NCI-H1092 treated with DMSO at 0.1 percent for 48 hours (cell line): ENCODE measurements around the gene ILKAP.

Source experiments
- DNase-seq: peaks from one replicate; lab custom pipeline; 2025; lab: John Stamatoyannopoulos, UW

The ILKAP gene

DNA sequence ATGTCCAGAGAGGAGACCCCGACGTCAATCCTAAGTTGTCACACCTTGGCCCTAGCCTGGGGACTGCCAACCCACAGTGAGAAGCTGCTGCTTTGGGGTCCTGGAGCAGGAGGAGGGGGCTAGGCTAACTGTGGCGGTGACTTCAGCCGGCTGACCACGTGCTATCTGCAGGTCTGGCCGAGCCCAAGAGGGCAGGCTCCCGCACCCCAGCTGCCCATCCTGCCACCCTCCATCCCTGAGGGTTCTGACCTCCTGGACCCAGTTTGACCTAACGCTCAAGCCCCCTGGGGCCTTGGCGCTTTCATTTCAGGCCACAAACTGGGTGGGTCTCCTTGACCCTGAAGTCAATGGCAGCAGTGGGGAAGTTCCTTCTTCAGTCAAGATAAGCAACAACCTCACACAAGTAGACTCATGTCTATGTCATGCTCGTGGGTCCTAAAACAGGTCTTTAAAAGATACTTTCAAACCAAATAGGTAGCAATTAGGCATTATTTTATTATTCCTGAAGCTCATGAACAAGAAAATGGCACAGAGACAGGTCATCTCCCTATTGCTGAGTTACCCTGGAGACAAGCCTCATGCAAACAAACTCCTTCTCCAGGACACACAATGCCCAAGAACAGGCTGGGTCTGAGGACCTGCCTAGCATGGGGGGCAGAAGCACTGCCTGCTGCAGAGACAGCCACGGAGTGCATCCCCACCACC, 34.1 kb upstream of the ILKAP start:
- no peak for DNase-seq

DNA sequence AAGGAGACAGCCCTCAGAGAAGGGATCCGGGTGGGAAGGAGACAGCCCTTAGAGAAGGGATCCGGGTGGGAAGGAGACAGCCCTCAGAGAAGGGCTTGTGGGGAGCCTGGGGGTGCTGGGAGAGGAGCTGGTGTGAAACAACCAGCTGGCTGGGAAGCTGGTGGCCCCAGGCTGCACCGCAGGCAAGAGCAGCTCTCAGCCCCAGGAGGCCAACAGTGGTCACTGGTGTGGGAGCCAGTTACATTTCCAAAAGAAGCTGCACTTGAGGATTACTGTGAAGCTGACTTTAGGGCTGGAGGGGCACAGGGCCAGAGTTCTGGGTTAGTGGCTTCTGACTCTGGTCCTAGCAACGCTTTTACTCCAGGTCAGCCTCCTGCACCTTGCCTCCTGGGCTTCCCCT, 33.1 kb upstream of the ILKAP start:
- no peak for DNase-seq

DNA sequence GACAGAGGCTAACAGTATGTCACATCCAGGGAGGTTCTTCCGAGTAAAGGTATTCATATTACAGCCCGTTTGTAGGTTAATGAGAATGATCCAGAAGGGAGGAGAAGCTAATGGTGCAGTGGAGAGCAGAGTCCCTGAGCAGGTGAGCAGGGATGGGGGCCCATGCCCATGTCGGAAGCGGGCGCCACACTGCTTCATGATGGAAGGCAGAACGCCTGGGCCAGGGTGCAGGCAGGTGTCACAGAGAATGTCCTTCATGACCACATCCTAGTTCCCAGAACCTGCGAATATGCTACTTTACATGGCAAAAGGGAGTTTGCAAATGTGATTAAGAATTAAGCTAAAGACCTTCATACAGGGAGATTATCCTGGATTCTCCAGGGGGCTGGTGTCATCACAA, 32.4 kb upstream of the ILKAP start:
- no peak for DNase-seq

DNA sequence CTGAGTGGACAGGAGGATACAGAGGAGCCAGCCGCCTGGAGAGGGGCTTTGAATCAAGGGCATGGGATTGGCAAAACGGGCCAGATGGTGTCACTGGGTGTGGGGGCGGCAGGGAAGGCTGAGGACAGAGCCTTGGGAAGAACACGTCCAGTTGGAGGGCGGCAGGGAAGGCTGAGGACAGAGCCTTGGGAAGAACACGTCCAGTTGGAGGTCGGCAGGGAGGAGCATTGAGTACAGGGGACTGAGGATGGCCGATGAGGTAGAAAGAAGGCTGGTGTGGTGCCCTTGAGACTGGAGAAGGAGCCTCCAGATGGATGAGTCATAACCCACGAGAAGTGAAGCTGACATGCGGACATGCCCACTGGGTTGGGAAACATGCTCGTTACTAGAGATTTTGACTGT, 31.8 kb upstream of the ILKAP start:
- no peak for DNase-seq

DNA sequence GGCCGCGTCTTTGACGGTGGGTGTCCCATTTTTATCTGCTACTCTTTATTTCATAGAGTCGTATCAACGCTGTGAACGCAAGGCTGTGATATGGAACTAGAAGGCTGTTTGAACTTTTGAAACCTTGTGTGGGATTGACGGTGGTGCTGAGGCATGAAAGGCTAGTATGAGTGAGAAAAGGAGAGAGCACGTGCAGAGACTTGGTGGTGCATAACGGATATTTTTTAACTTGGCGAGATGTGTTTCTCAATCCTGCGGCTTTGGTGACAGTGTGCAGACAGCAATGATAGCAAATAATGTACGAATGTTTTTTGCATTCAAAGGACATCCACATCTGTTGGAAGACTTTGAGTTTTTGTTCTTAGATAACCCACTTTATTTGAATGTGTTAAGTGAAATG, 30.1 kb upstream of the ILKAP start:
- no peak for DNase-seq

GRCh38 chr2:238231809-238232208, 28.3 kb upstream of the ILKAP start:
- DNase-seq = no peak

DNA sequence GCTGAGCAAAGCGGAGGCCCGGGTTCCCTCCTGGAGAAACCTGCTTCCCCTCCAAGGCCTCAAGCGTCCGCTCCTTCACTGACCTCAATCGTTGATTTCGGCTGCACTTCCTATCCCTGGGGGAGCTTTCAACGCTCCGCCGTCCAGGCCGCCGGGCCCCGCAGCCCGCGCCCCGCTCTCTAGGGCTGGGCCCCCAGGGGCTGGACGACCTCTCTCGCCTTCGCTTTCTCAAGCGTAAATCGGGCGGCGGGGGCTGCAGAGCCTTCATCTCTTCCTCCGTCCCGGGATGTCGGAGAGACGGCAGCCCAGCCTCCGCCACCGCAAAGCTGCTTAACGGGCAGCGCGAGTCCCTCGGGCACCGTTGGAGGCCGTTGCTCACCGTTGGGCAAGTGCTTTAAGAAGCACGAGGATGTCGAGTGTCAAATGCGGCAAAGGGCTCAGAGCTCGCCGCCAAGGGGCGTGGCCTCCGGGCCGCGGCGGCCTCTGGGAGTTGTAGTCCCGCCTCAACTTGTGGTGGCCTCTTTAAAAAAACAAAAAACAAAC, 27.8 kb upstream of the ILKAP start:
- no peak for DNase-seq

- DNase-seq = no peak
These were observed 27.2 kb upstream of the ILKAP start for GRCh38 chr2:238230699-238231098.

DNA sequence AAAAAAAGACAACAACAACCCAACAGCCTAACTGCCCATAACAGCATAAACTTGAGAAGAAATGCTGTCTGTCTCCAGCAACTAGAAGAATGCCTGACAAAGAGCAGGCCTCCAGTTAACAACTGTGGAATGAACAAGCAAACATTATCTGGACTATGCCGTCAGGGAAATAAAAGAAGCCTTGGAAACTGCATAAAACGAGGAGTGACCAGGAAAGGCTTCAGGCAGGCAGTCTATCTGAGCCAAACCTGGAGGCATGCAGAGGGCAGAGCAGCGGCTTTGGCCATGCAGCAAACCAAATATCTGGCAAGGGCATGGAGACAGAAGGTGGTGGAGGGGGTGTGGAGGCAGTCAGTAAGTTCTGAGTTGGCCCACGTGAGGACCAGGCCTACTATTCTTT, 25.2 kb upstream of the ILKAP start:
- no peak for DNase-seq

GRCh38 chr2:238227587-238228032, 24.1 kb upstream of the ILKAP start:
- no peak for DNase-seq

- DNase-seq = no peak
These were observed 23.4 kb upstream of the ILKAP start for GRCh38 chr2:238226698-238227586.

DNA sequence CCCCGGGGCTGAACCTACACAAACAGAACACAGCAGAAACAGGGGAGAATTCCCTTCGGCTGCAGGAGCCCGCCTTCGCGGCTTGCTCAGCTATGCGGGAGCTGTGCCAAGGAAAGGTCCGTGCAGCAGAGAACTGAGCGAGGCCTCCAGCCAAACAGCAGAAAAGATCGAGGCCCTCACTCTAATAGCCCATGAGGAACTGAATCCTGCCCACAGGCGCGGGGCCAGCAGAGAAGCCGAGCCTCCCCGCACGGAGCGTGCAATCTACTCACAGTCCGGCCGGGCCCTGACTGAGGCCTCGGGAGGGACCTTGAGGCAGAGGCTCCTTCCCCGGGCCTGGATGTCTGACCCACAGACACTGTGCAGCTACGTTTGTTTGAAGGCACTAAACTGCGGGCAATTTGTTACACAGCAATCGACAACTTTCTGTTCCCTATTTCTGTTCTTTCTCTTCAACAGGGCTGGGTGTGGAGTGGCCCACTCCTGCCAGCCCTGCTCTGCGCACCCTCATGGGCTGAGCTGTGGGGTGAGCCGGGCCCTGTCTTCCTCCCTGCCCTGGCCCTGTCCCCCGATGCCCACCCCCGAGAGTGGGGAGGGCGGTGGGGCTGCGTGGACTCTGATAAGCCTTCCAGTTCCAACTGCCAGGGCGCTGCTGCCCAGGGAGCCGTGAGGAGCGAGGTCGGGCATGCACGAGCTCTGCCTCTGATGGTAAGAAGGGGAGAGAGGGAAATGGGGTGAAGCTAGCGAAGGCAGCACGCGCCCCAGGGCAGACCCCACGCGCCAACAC, 22.6 kb upstream of the ILKAP start:
- no peak for DNase-seq

DNA sequence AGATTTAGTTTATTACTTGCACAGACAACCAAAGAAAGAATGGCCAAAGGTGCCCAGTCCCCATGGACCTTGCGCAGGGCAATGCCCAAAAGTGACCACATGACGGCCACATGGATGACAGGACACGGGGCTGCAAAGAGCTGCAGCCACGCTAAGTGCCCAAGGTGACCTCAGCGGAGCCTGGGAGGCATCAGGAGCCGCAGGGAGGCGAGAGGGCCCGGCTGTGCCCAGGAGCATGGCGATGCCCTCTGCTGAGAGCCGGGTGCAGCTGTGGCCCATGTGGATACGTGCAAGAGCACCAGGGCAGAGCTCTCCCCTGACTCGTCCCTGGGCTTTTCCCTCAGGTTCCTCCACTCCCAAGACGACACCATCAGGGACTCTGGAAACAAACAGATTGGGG, 21.6 kb upstream of the ILKAP start:
- no peak for DNase-seq

DNA sequence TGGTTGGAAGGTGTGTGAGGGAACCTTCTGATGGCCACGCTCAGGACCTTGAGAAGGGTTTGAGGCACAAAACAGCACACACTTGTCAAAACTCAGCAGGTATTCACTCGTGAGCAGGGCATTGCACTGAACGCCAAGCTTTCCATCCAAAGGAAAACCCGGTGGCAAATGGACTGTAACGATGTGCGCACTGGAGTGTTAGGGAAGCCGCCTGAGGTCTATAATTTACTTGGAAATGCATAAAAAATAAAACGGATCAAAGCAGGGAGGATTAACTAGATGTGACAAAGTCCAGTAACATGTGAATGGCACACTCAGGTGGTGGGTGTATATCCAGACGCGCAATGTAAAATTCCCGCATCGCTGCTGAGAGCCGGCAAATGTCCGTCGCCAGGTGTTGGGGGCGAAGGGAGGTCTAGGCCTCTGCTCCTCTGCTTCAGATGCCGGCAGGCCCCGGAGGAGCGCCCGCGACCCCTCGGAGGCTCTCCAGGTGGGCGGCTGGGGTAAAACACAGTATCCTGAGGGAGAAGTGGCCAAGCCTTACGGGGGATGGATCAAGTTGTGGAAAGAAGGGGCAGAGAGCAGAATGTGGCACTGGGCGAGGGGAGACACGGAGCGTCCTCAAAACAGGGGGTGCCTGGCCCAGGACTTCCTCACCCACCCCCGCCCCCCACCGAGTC, 21.0 kb upstream of the ILKAP start:
- no peak for DNase-seq

DNA sequence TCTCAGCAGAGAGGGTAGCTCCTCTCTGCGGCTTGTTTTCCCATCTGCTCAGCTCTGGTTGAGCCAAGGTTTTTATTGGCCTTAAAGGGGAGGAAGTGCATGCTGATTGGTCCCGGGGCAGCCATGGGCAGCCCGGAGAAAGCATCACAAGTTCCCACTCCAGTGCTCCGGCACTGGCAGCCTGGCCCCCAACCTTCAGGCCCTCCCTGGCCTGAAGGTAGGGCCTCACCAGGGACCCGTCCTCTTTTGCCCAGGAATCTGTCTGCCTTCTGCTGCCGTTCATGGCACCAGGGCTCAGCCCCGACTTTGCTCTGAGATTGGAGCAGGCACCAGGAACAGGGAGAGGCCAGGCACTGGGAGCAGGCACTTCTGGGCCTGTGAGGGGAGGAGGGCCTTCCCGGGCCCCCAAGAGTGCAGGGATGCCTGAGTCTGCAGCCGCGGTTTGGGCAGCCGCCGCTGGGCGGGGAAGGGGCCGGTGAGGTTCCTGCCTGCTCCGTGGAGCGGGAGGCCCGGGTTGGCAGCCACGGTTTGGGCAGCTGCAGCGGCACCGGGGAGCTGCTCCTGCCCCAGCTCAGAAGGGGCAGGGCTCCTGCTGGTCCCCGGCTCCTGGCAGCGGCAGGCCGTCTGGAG, 17.5 kb upstream of the ILKAP start:
- no peak for DNase-seq

- DNase-seq = no peak
These were observed 16.9 kb upstream of the ILKAP start for GRCh38 chr2:238220274-238220891.

DNA sequence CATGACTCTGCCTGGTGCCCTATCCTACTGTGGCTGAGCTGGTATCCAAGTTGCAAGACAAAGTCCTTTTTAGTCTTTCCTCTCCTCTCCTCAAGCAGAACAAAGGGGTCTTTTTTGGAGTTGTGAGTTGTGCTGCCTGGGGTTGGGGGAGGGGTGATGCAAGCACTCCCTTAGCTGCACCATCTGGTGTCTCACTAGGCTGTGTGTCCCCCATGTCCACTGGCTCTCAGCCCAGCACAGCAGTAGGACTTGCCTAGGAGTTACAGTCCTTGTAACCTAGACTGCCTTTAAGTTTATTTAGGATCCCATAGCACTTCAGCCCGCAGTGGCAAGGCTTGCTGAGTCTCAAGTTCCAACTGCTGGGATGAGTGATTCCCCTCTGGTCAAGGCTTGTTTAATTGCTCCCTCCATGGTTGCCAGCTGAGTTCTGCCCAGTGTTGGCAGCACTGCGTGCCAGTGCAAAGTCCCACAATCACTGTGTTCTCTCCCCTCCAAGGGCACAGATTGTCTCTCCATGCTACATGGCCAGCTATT, 13.2 kb upstream of the ILKAP start:
- no peak for DNase-seq

DNA sequence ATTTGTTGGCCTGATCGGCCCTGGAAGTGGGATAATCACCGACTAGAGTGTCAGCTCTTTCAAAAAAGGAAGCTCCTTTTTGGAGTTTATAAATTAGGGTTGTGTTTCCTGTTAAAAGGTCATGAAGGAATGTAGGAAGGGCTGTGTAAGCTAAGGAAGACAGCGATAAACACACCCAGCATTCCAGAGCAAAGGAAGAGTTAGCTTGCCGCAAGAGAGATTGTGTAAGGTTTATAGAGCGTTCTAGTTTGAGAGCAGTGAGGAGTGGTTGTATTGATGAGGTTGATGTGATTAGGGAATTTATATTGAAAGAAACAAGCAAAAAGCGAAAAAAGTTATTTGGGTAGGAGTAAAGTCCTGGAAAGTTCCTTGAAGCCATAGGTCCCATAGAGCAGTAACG, 3.5 kb upstream of the ILKAP start:
- no peak for DNase-seq

DNA sequence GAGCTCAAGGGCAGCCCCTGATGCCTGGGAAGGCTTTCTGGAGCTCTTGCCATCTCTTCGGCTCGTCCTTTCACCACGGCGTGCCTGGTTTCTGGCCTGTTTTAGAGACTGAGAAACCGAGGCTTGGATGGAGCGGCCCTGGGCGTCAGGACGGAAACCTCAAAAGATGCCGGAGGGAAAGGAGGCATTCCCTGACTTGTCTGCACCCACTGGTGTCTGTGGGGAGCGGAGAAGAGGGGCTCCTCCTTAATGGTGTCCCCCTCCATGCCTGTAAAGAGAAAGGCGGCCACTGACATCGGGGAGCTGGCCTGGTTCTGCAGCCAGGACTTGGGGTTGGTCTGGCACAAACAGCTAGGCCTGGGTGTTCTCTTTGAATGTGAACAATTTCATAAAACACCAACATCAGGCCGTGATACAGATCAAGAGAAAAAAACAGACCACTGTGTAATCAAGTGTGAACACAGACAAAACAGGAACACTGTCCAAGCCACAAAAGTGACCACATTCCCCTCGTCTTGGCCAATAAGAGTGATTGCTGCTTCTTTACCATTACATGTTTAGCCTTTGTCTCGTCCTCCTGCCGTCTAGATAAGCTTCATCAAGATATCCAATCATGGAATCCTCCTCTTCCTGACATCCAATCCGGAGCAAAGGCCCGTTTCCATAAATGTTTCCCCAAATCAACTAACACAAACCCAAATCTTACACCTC, 633 bp upstream of the ILKAP start:
- no peak for DNase-seq
